GM12878 (cell line): Measurements from ENCODE around the gene CORO1C. TPM values are rescaled to one million over a fixed set of nuclear protein-coding genes. Genes with fewer than 3 reads are reported as not detected.

Experiments
- ATAC-seq: fragments of 200-7000 bp; cut with Tn5 transposase; 3 replicates; pipeline ENCODE4 v1.9.1; 2020; ENCODE audit warnings: mild to moderate bottlenecking, moderate library complexity
- BruUV-seq: library from RNA; stranded (reverse); fragments of 400-500 nt; replicated peaks from 2 replicates; lab custom pipeline; 2021; lab: Mats Ljungman, UMichigan
- CTCF ChIA-PET: fragments of 300-600 bp; sonication (Branson Sonifier 250); formaldehyde crosslinking; extraction: SDS; loops from one replicate; lab custom pipeline; 2021; ENCODE audit warnings: inconsistent platforms; lab: Yijun Ruan, JAX
- POLR2A ChIA-PET: fragments of 350-600 bp; formaldehyde crosslinking; extraction: SDS; loops from one replicate; lab custom pipeline; 2021; ENCODE audit warnings: inconsistent platforms; lab: Charles Lee
- RAD21 ChIA-PET: fragments of 300-600 bp; sonication (Branson Sonifier 250); formaldehyde crosslinking; loops from one replicate; lab custom pipeline; 2023; ENCODE audit warnings: antibody characterized with exemption; ENCODE audit not compliant: unreplicated experiment; lab: Charles Lee
- SMC1A ChIA-PET: fragments of 300-600 bp; sonication (Branson Sonifier 250); formaldehyde crosslinking; loops from one replicate; lab custom pipeline; 2023; ENCODE audit not compliant: unreplicated experiment, uncharacterized antibody; lab: Charles Lee
- DNase-seq: peaks from one replicate; pipeline ENCODE4 v3.0.0-alpha.2; 2011; ENCODE audit warnings: low read depth, low spot score
- FAIRE-seq: peaks from 3 replicates; lab custom pipeline; 2011; peaks lifted over from hg19 to GRCh38; lab: Jason Lieb, UNC
- H2AFZ ChIP-seq: 2 replicates; pipeline ENCODE4 v1.6.0; 2011; ENCODE audit warnings: low read depth, low read length, control low read depth; ENCODE audit not compliant: control insufficient read depth
- H3K27ac ChIP-seq: 2 replicates; pipeline ENCODE4 v1.5.1; 2011; ENCODE audit warnings: control low read depth; ENCODE audit not compliant: control insufficient read depth, insufficient read depth
- H3K27me3 ChIP-seq, 2 experiments: replicated peaks in 1 of 2; 2 replicates each; pipeline versions ENCODE4 v1.6.0 to v1.6.1; 2011; ENCODE audit warnings: low read length in 1 of 2; ENCODE audit not compliant: control insufficient read depth in 2 of 2, insufficient read depth in 2 of 2
- H3K36me3 ChIP-seq, 2 experiments: 2 replicates each; pipeline ENCODE4 v1.5.1; 2011; ENCODE audit warnings: low read length in 1 of 2; ENCODE audit not compliant: control insufficient read depth in 2 of 2, insufficient read depth in 2 of 2
- H3K4me1 ChIP-seq: 2 replicates; pipeline ENCODE4 v1.6.1; 2011; ENCODE audit warnings: mild to moderate bottlenecking, low read length, moderate library complexity, mixed read lengths; ENCODE audit not compliant: control insufficient read depth, insufficient read depth
- H3K4me2 ChIP-seq: 2 replicates; pipeline ENCODE4 v1.6.0; 2011; ENCODE audit warnings: control low read depth; ENCODE audit not compliant: control insufficient read depth, insufficient read depth
- H3K4me3 ChIP-seq: fragments of 200-600 bp; sonication (generic); 2 replicates; pipeline ENCODE4 v1.5.1; 2016
- H3K79me2 ChIP-seq: 2 replicates; pipeline ENCODE4 v1.6.0; 2011; ENCODE audit warnings: low read length; ENCODE audit not compliant: control insufficient read depth, insufficient read depth
- H3K9ac ChIP-seq: 2 replicates; pipeline ENCODE4 v1.8.0; 2011; ENCODE audit warnings: low read length, control low read depth, mixed read lengths; ENCODE audit not compliant: control insufficient read depth, insufficient read depth
- H3K9me3 ChIP-seq: replicated peaks from 3 replicates; pipeline ENCODE4 v1.5.1; 2011; ENCODE audit warnings: mild to moderate bottlenecking, low read length; ENCODE audit not compliant: control insufficient read depth, insufficient read depth
- H4K20me1 ChIP-seq: 2 replicates; pipeline ENCODE4 v1.6.0; 2011; ENCODE audit not compliant: control insufficient read depth, insufficient read depth
- BACH1 ChIP-seq: fragments of 450-650 bp; IDR thresholded peaks from 2 replicates; pipeline ENCODE4 v1.6.1; 2017; ENCODE audit warnings: mild to moderate bottlenecking, borderline replicate concordance
- HDGF ChIP-seq: fragments of 450-650 bp; IDR thresholded peaks from 2 replicates; pipeline ENCODE4 v1.6.1; 2016; ENCODE audit warnings: antibody characterized with exemption
- JUND ChIP-seq: IDR thresholded peaks from 2 replicates; pipeline ENCODE4 v1.6.1; 2012; ENCODE audit warnings: low read depth, mild to moderate bottlenecking, low read length, improper control_type of control experiment, moderate library complexity
- NRF1 ChIP-seq: conservative IDR thresholded peaks from 2 replicates; pipeline ENCODE4 v1.6.1; 2011; ENCODE audit warnings: mild to moderate bottlenecking, low read depth, low read length, improper control_type of control experiment
- PAX8 ChIP-seq: fragments of 450-650 bp; IDR thresholded peaks from 2 replicates; pipeline ENCODE4 v1.6.1; 2017; ENCODE audit warnings: mild to moderate bottlenecking, moderate library complexity
- POU2F2 ChIP-seq: IDR thresholded peaks from 3 replicates; pipeline ENCODE4 v1.6.1; 2011; ENCODE audit warnings: low read depth, mild to moderate bottlenecking, low read length, borderline replicate concordance
- SKIL ChIP-seq: fragments of 450-650 bp; IDR thresholded peaks from 2 replicates; pipeline ENCODE4 v1.6.1; 2017; ENCODE audit warnings: mild to moderate bottlenecking, low read depth, inconsistent platforms; ENCODE audit not compliant: poor library complexity, severe bottlenecking
- ZNF592 ChIP-seq: fragments of 450-650 bp; IDR thresholded peaks from 2 replicates; pipeline ENCODE4 v1.6.1; 2017; ENCODE audit warnings: mild to moderate bottlenecking, moderate library complexity
- WGBS: methylation state at CpG from one replicate; pipeline ENCODE4 v1.1.6; 2016; ENCODE audit warnings: low lambda C conversion rate; ENCODE audit not compliant: insufficient replicate concordance, insufficient coverage; ENCODE audit errors: missing lambda C conversion rate; 5-methylcytosine and 5-hydroxymethylcytosine counted together
- in situ Hi-C: fragments of 300-500 bp; cut with MboI; formaldehyde crosslinking; loops from 9 replicates; pipeline ENCODE4 v1.14.3; 2018; ENCODE audit warnings: mixed read lengths
- intact Hi-C: fragments of 100-400 bp; cut with micrococcal nuclease; formaldehyde crosslinking; loops from one replicate; pipeline ENCODE4 v1.14.2; 2022; ENCODE audit not compliant: unreplicated experiment
- polyA plus RNA-seq, 11 experiments: library from polyadenylated mRNA; depleted of rRNA in 4 of 11; unstranded in 6 of 11; stranded (reverse) in 5 of 11; fragments of >200 nt; fragmentation: Nextera tagmentation in 4 of 11; fragmentation: Illumina TruSeq in 1 of 11; extraction: Ambion mirVana in 4 of 11; extraction: Trizol in 1 of 11; gene quantifications; 1 replicate in 1 of 11; 2 replicates in 10 of 11; pipeline versions ENCODE4 v1.2.1 to v1.2.3, GENCODE V29; 2011 to 2016; ENCODE audit warnings: inconsistent platforms in 2 of 11, missing spikeins in 2 of 11, low read depth in 1 of 11
- total RNA-seq, 4 experiments: library from RNA; depleted of rRNA in 3 of 4; stranded (reverse); fragments of >200 nt in 3 of 4; fragmentation: Illumina TruSeq in 1 of 4; extraction: Trizol in 1 of 4; gene quantifications; 2 replicates each; pipeline versions ENCODE4 v1.2.1 to v1.2.3, GENCODE V29; 2013 to 2021

CORO1C gene
- total and polyA plus RNA-seq, 10 of the 15 experiments (the other 5 are each of a cell fraction or from before 2014, with no cell fraction given): 52.7 to 254 (median 171) TPM

- no peak for ATAC-seq
Observed at GRCh38 chr12:108616359-108616758, 115.0 kb downstream of the CORO1C start.

GRCh38 chr12:108615918-108616317 is 115.4 kb downstream of the CORO1C start:
- Histone ChIP-seq H3K9ac (no peak overlapping the region), H2AFZ (no peak overlapping the region), H3K27ac (peak overlapping the region; percentile 99), H3K36me3 (no peaks in the 10 kb centered on the region), H3K4me2 (peak overlapping the region; percentile 39), H4K20me1 (no peaks in the 10 kb centered on the region), H3K4me3 (no peak overlapping the region), H3K79me2 (no peaks in the 10 kb centered on the region), H3K4me1 (peaks cover 55% of the 10 kb centered on the region), H3K9me3 (peaks cover 13% of the 10 kb centered on the region; the same call in 2 of the 3 replicates), H3K27me3 (no peaks in the 10 kb centered on the region)
- CTCF ChIA-PET: interaction anchor here (0.8 to 17.2 kb wide), 6 partner anchors 20 to 242 kb away, joined by 3 to 866 read pairs (median 56); partner anchors contain the start of genes ISCU, SART3, SELPLG and SSH1
- no peak for DNase-seq
- in situ Hi-C loops (loop anchor here (5.0 kb wide), 2 partner anchors 49 to 284 kb away; no protein-coding TSS in a partner anchor), intact Hi-C loops (loop anchor here (5.0 kb wide), 1 partner anchor 99 kb away; the partner anchor contains the start of gene FICD)
- 88% methylated on average over 1 of the region's 1 CpG for WGBS
- no peak for ATAC-seq
- no peak for FAIRE-seq
- no TSS peak for BruUV-seq
- POLR2A ChIA-PET: interaction anchor here (2.6 to 8.2 kb wide), 4 partner anchors 19 to 49 kb away, joined by 7 to 211 read pairs (median 52); partner anchors contain the start of genes ISCU and SELPLG
- SMC1A ChIA-PET: interaction anchor here (0.9 to 11.4 kb wide), 10 partner anchors 11 to 103 kb away, joined by 3 to 718 read pairs (median 4); partner anchors contain the start of genes ISCU and SART3
- RAD21 ChIA-PET: interaction anchor here (2.6 to 15.9 kb wide), 4 partner anchors 19 to 188 kb away, joined by 7 to 633 read pairs (median 148); partner anchors contain the start of genes ISCU, SART3 and SELPLG
- TF ChIP-seq PAX8 (no peak), JUND (no peak), ZNF592 (no peak), POU2F2 (peak; percentile 82; the same call in 1 of the 3 replicates), SKIL (no peak), BACH1 (no peak)

More at GRCh38 chr12:108616359-108616758, 115.0 kb downstream of the CORO1C start:
- no TSS peak for BruUV-seq
- ChIA-PET CTCF (interaction anchor here (0.9 to 17.2 kb wide), 8 partner anchors 20 to 241 kb away, joined by 3 to 866 read pairs (median 30); partner anchors contain the start of genes ISCU, SART3, SELPLG and SSH1), RAD21 (interaction anchor here (1.1 to 15.9 kb wide), 10 partner anchors 16 to 334 kb away, joined by 3 to 633 read pairs (median 8); partner anchors contain the start of genes ISCU, SART3 and SELPLG), SMC1A (interaction anchor here (0.5 to 11.4 kb wide), 12 partner anchors 8 to 169 kb away, joined by 3 to 718 read pairs (median 6); partner anchors contain the start of genes ISCU, SART3 and SELPLG), POLR2A (interaction anchor here (1.1 to 8.2 kb wide), 7 partner anchors 18 to 235 kb away, joined by 3 to 211 read pairs (median 7); partner anchors contain the start of genes ISCU and SELPLG)
- in situ Hi-C loops (loop anchor here (5.0 kb wide), 2 partner anchors 49 to 284 kb away; no protein-coding TSS in a partner anchor), intact Hi-C loops (loop anchor here (5.0 kb wide), 1 partner anchor 99 kb away; the partner anchor contains the start of gene FICD)
- TF ChIP-seq NRF1 (no peak), HDGF (peak; percentile 76)
- FAIRE-seq: no peak
- Histone ChIP-seq H4K20me1 (no peaks in the 10 kb centered on the region), H3K4me2 (peak overlapping the region; percentile 89), H3K27ac (peak overlapping the region; percentile 99), H3K4me3 (no peak overlapping the region; the same call in 1 of the 2 replicates), H3K36me3 (no peaks in the 10 kb centered on the region), H3K9me3 (peaks cover 13% of the 10 kb centered on the region; the same call in 2 of the 3 replicates), H3K9ac (peak overlapping the region; percentile 63), H3K27me3 (no peaks in the 10 kb centered on the region), H3K4me1 (peaks cover 55% of the 10 kb centered on the region), H3K79me2 (no peaks in the 10 kb centered on the region), H2AFZ (no peak overlapping the region)
- no peak for DNase-seq
- WGBS: 91% methylated on average over 2 of the region's 2 CpGs
